DOHH2 (cell line): Measurements from ENCODE around the gene NANOGP8.

Experiments
- H3F3A ChIP-seq: fragments of 200-600 bp; sonication (generic), shearing (Covaris generic); 2 replicates; pipeline ENCODE4 v1.6.0; 2016; ENCODE audit warnings: antibody characterized with exemption, mild to moderate bottlenecking; ENCODE audit not compliant: control insufficient read depth, insufficient read depth
- H3K27ac ChIP-seq: fragments of 200-600 bp; sonication (generic); 2 replicates; pipeline ENCODE4 v1.5.1; 2014; ENCODE audit warnings: low read depth, mild to moderate bottlenecking, low read length, moderate library complexity
- H3K27me3 ChIP-seq: fragments of 200-600 bp; sonication (generic); 2 replicates; pipeline ENCODE4 v1.6.1; 2014; ENCODE audit warnings: mild to moderate bottlenecking, low read length, mixed read lengths; ENCODE audit not compliant: control insufficient read depth
- H3K36me3 ChIP-seq: fragments of 200-600 bp; sonication (generic); 2 replicates; pipeline ENCODE4 v1.6.1; 2014; ENCODE audit warnings: mild to moderate bottlenecking, low read length, moderate library complexity, mixed read lengths; ENCODE audit not compliant: control insufficient read depth
- H3K4me1 ChIP-seq: fragments of 200-600 bp; sonication (generic); 2 replicates; pipeline ENCODE4 v1.6.1; 2014; ENCODE audit warnings: mild to moderate bottlenecking, low read length, mixed read lengths; ENCODE audit not compliant: control insufficient read depth
- H3K4me2 ChIP-seq: fragments of 200-600 bp; sonication (generic); 2 replicates; pipeline ENCODE4 v1.6.0; 2014; ENCODE audit warnings: mild to moderate bottlenecking, low read length, moderate library complexity
- H3K4me3 ChIP-seq: fragments of 200-600 bp; sonication (generic); 2 replicates; pipeline ENCODE4 v1.5.1; 2014; ENCODE audit warnings: mild to moderate bottlenecking, low read length, mixed read lengths
- H3K79me2 ChIP-seq: fragments of 200-600 bp; sonication (generic); 2 replicates; pipeline ENCODE4 v1.6.1; 2014; ENCODE audit warnings: mild to moderate bottlenecking, low read length, mixed read lengths; ENCODE audit not compliant: control insufficient read depth
- H3K9me2 ChIP-seq: fragments of 200-600 bp; sonication (generic); replicated peaks from 2 replicates; pipeline ENCODE4 v1.6.1; 2014; ENCODE audit warnings: mild to moderate bottlenecking, low read length, mixed read lengths; ENCODE audit not compliant: control insufficient read depth
- H3K9me3 ChIP-seq: fragments of 200-600 bp; sonication (generic); 2 replicates; pipeline ENCODE4 v1.6.1; 2014; ENCODE audit warnings: antibody characterized with exemption, low read length, mixed read lengths; ENCODE audit not compliant: control insufficient read depth, insufficient read depth
- H4K20me1 ChIP-seq: fragments of 200-600 bp; sonication (generic); 2 replicates; pipeline ENCODE4 v1.6.0; 2014; ENCODE audit warnings: low read depth, mild to moderate bottlenecking, antibody characterized with exemption, low read length, moderate library complexity; ENCODE audit not compliant: control insufficient read depth, insufficient read depth
- CTCF ChIP-seq: fragments of 200-600 bp; sonication (generic); IDR thresholded peaks from one replicate; pipeline ENCODE4 v1.5.1; 2014; ENCODE audit warnings: antibody characterized with exemption, mild to moderate bottlenecking, low read depth, low read length; ENCODE audit not compliant: poor library complexity, severe bottlenecking
- EZH2phosphoT487 ChIP-seq: fragments of 200-600 bp; sonication (generic); IDR thresholded peaks from 2 replicates; pipeline ENCODE4 v1.6.1; 2017; ENCODE audit warnings: borderline replicate concordance, mild to moderate bottlenecking, antibody characterized with exemption, low read length, moderate library complexity, mixed read lengths

Gene NANOGP8

GRCh38 chr15:35121611-35122359, 36.7 kb upstream of the NANOGP8 start:
- Histone ChIP-seq H3K36me3 (no peaks in the 10 kb centered on the region), H3K27me3 (no peaks in the 10 kb centered on the region), H3K9me3 (no peaks in the 10 kb centered on the region), H3K9me2 (no peaks in the 10 kb centered on the region), H4K20me1 (no peaks in the 10 kb centered on the region), H3F3A (no peaks in the 10 kb centered on the region), H3K4me1 (no peaks in the 10 kb centered on the region), H3K4me3 (no peak overlapping the region), H3K27ac (no peak overlapping the region), H3K4me2 (no peak overlapping the region), H3K79me2 (no peaks in the 10 kb centered on the region)
- TF ChIP-seq EZH2phosphoT487, result no peak
- no peak for TF ChIP-seq CTCF

DNA sequence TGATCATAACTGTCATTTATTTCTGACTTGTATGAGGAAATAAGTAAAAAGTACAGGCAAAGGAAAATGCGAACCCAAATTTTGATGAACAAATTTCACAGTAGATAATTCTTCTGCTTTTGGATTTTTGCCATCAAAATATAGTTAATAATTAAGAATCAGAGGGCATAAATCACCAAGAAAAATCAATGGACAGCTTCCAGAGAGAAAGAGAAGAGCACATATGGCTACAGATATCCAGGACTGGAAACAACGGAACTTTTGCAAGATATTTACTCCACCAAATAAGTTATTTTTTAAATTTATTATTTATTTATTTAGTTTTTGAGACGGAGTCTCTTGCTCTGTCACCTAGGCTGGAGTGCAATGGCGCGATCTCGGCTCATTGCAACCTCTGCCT, 35.1 kb upstream of the NANOGP8 start:
- no peaks in the 10 kb centered on the region for H3K27me3 ChIP-seq
- no peaks in the 10 kb centered on the region for H3K9me2 ChIP-seq
- H3K9me3 ChIP-seq, result no peaks in the 10 kb centered on the region
- no peak overlapping the region for H3K4me3 ChIP-seq
- H3K4me2 ChIP-seq, result no peak overlapping the region
- H3K27ac ChIP-seq, result no peak overlapping the region
- H3F3A ChIP-seq, result no peaks in the 10 kb centered on the region
- H3K4me1 ChIP-seq, result no peaks in the 10 kb centered on the region
- TF ChIP-seq CTCF, result no peak
- no peak for TF ChIP-seq EZH2phosphoT487
- H3K36me3 ChIP-seq, result no peaks in the 10 kb centered on the region
- no peaks in the 10 kb centered on the region for H4K20me1 ChIP-seq
- no peaks in the 10 kb centered on the region for H3K79me2 ChIP-seq

DNA sequence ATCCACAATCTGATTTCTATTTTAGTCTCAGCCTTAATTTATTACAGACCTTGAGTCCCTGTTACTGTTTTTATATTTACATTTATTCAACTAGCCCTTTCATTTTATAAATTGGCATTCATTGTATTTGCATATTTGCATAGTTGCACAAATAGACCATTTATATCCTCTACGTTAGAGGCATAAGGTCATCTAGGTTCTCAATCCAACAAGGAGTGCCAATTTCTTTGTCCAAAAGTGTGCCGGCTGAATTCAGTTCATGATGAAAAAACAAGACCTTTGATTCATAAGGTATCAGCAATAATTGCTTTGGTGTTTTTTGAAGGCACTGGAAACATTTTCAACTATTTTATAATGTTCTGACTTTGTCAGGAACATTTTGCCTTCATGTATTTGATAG, 33.9 kb upstream of the NANOGP8 start:
- Histone ChIP-seq H3K27ac (no peak overlapping the region), H4K20me1 (no peaks in the 10 kb centered on the region), H3K4me2 (no peak overlapping the region), H3K9me3 (no peaks in the 10 kb centered on the region), H3K27me3 (no peaks in the 10 kb centered on the region), H3K4me3 (no peak overlapping the region), H3K36me3 (no peaks in the 10 kb centered on the region), H3K79me2 (no peaks in the 10 kb centered on the region), H3K9me2 (no peaks in the 10 kb centered on the region), H3K4me1 (no peaks in the 10 kb centered on the region), H3F3A (no peaks in the 10 kb centered on the region)
- TF ChIP-seq CTCF (no peak), EZH2phosphoT487 (no peak)
